Gastrocnemius medialis (tissue), 4 donors: Measurements from ENCODE around the gene FBXO5. TPM values are rescaled to one million over a fixed set of nuclear protein-coding genes. Genes with fewer than 3 reads are reported as not detected.

Source experiments
- ATAC-seq, 2 donors: fragments of 150-250 bp; one replicate each; pipeline ENCODE4 v1.9.1; 2016
- DNase-seq, 2 donors: peaks; one replicate each; pipeline ENCODE4 v3.0.0-alpha.2; 2019
- H3K27ac ChIP-seq, 4 donors: fragments of 200-600 bp; sonication (generic); 1 replicate in 1 of 4; 2 replicates in 3 of 4; pipeline ENCODE4 v1.5.1; 2016 to 2018; ENCODE audit warnings: mild to moderate bottlenecking in 2 of 4, moderate library complexity in 1 of 4
- H3K27me3 ChIP-seq, 3 donors: fragments of 200-600 bp; sonication (generic) in 2 of 3; 1 replicate in 1 of 3; 2 replicates in 2 of 3; pipeline versions ENCODE4 v1.5.1 to v1.6.0; 2016 to 2019; ENCODE audit warnings: mild to moderate bottlenecking in 1 of 3, moderate library complexity in 1 of 3
- H3K36me3 ChIP-seq, 2 donors: fragments of 200-600 bp; sonication (generic) in 1 of 2; one replicate each; pipeline ENCODE4 v1.5.1; 2017 to 2018
- H3K4me1 ChIP-seq, 2 donors: fragments of 200-600 bp; sonication (generic) in 1 of 2; one replicate each; pipeline ENCODE4 v1.5.1; 2016 to 2017; ENCODE audit warnings: mild to moderate bottlenecking in 2 of 2
- H3K4me3 ChIP-seq, 4 donors: fragments of 200-600 bp; sonication (generic) in 3 of 4; 1 replicate in 1 of 4; 2 replicates in 3 of 4; pipeline ENCODE4 v1.5.1; 2016 to 2019; ENCODE audit warnings: mild to moderate bottlenecking in 2 of 4
- H3K9me3 ChIP-seq, 3 donors: fragments of 200-600 bp; sonication (generic) in 2 of 3; 1 replicate in 1 of 3; 2 replicates in 2 of 3; pipeline ENCODE4 v1.5.1; 2016 to 2019
- CTCF ChIP-seq, 5 experiments: fragments of 450-650 bp in 3 of 5; fragments of 200-600 bp in 2 of 5; sonication (generic) in 2 of 5; IDR thresholded peaks in 4 of 5; conservative IDR thresholded peaks in 1 of 5; 1 replicate in 4 of 5; 2 replicates in 1 of 5; pipeline ENCODE4 v1.5.1; 2016 to 2019; ENCODE audit warnings: antibody characterized with exemption in 5 of 5, mild to moderate bottlenecking in 3 of 5, moderate library complexity in 3 of 5
- POLR2A ChIP-seq, 2 donors: fragments of 450-650 bp; IDR thresholded peaks; one replicate each; pipeline ENCODE4 v1.6.1; 2017; ENCODE audit warnings: antibody characterized with exemption in 2 of 2, mild to moderate bottlenecking in 2 of 2, moderate library complexity in 2 of 2
- in situ Hi-C, 4 donors: fragments of 200-750 bp; cut with MboI; loops; one replicate each; pipeline versions ENCODE4 v1.15.0 to v1.8.0; 2017; ENCODE audit warnings: low sequenced_read_pairs in 4 of 4
- intact Hi-C: fragments of 100-400 bp; cut with DNase I; formaldehyde crosslinking; loops from one replicate; pipeline ENCODE4 v1.15.1; 2023; ENCODE audit warnings: low total_unique reads
- total RNA-seq, 4 donors: library from RNA; depleted of rRNA; stranded (reverse); fragments of >200 nt; gene quantifications; one replicate each; pipeline versions ENCODE4 v1.1.0 to v1.2.3, GENCODE V29; 2016

Gene FBXO5
- total RNA-seq, 4 donors from 2014 or later, result 0.78 to 1.9 (median 1.0) TPM

- Histone ChIP-seq H3K4me3 (peak overlapping the region; percentile 68 to 80 (median 76)), H3K36me3 (no peaks in the 10 kb centered on the region), H3K9me3 (no peaks in the 10 kb centered on the region), H3K4me1 (peaks cover 17 to 23% of the 10 kb centered on the region in 2 donors), H3K27ac (peak overlapping the region; percentile 87 to 97 (median 93)), H3K27me3 (no peaks in the 10 kb centered on the region)
- intact Hi-C loops, result loop anchor here (5.0 kb wide), 1 partner anchor 1592 kb away; the partner anchor contains the start of gene ZBTB2
- DNase-seq, result no peak
- in situ Hi-C loops, result loop anchor here in 1 of 4 donors (25.0 kb wide), 2 partner anchors 1547 to 1753 kb away; partner anchors contain the start of gene SCAF8
- TF ChIP-seq CTCF (IDR thresholded peaks at IDR 0.05 in 4 of 5, conservative IDR thresholded peaks at IDR 0.05 in 1 of 5), result no peak
- ATAC-seq, result no peak
These were observed 1.7 kb upstream of the FBXO5 start for GRCh38 chr6:152984513-152984872.

GRCh38 chr6:152983637-152984512 lies 1.0 kb upstream of the FBXO5 start:
- Histone ChIP-seq H3K27me3 (no peaks in the 10 kb centered on the region), H3K9me3 (no peaks in the 10 kb centered on the region), H3K4me3 (peak overlapping the region; percentile 68 to 80 (median 76)), H3K36me3 (no peaks in the 10 kb centered on the region), H3K27ac (peak overlapping the region; percentile 87 to 97 (median 93)), H3K4me1 (peaks cover 17 to 23% of the 10 kb centered on the region in 2 donors)
- ATAC-seq (peak; percentile 23 to 47), DNase-seq (peak; percentile 36 to 73)
- TF ChIP-seq POLR2A (IDR thresholded peaks at IDR 0.05) (no peak), CTCF (IDR thresholded peaks at IDR 0.05 in 4 of 5, conservative IDR thresholded peaks at IDR 0.05 in 1 of 5) (no peak)
- in situ Hi-C loops (loop anchor here in 1 of 4 donors (25.0 kb wide), 2 partner anchors 1547 to 1753 kb away; partner anchors contain the start of gene SCAF8), intact Hi-C loops (loop anchor here (2.0 to 5.0 kb wide), 2 partner anchors 19 to 1592 kb away; partner anchors contain the start of genes MTRF1L and ZBTB2)

- ATAC-seq (no peak), DNase-seq (peak in 1 of 2 donors; percentile 18)
- TF ChIP-seq CTCF (IDR thresholded peaks at IDR 0.05 in 4 of 5, conservative IDR thresholded peaks at IDR 0.05 in 1 of 5), result no peak
- TF ChIP-seq POLR2A (IDR thresholded peaks at IDR 0.05), result no peak
- Histone ChIP-seq H3K27ac (no peak overlapping the region), H3K4me3 (peak overlapping the region; percentile 68 to 80 (median 76)), H3K27me3 (no peaks in the 10 kb centered on the region), H3K9me3 (no peaks in the 10 kb centered on the region), H3K4me1 (peaks cover 17 to 23% of the 10 kb centered on the region in 2 donors), H3K36me3 (no peaks in the 10 kb centered on the region)
- in situ Hi-C loops (loop anchor here in 1 of 4 donors (25.0 kb wide), 2 partner anchors 1545 to 1755 kb away; partner anchors contain the start of gene SCAF8), intact Hi-C loops (loop anchor here (2.0 to 5.0 kb wide), 2 partner anchors 21 to 1590 kb away; partner anchors contain the start of genes MTRF1L and ZBTB2)
These were observed 595 bp downstream of the FBXO5 start for GRCh38 chr6:152981989-152982903.

DNA sequence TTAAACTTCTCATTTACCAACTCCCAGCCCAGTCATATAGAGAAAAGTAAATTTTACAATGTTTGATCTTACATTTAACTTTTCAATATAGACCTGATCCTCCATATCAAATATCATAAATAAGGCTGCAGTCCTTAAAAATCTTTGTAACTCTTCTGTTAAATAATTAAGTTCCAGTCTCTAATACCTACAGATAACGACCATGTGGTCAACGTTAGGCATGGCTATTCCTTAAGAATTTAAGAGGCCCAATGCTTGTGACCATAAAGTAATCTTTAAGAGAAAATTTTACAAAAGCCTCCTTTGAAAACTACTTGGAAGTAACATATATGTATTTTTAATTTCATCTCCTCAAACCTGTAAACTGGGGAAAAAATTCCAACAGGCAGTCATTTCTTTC lies 1.6 kb downstream of the FBXO5 start:
- Histone ChIP-seq H3K9me3 (no peaks in the 10 kb centered on the region), H3K27ac (no peak overlapping the region), H3K27me3 (no peaks in the 10 kb centered on the region), H3K36me3 (no peaks in the 10 kb centered on the region), H3K4me1 (peaks cover 17 to 23% of the 10 kb centered on the region in 2 donors), H3K4me3 (no peak overlapping the region)
- intact Hi-C loops, result loop anchor here (5.0 kb wide), 1 partner anchor 1589 kb away; the partner anchor contains the start of gene ZBTB2
- in situ Hi-C loops, result loop anchor here in 1 of 4 donors (25.0 kb wide), 2 partner anchors 1544 to 1756 kb away; partner anchors contain the start of gene SCAF8
- DNase-seq (no peak), ATAC-seq (no peak)
- no peak for TF ChIP-seq POLR2A (IDR thresholded peaks at IDR 0.05)
- no peak for TF ChIP-seq CTCF (IDR thresholded peaks at IDR 0.05 in 4 of 5, conservative IDR thresholded peaks at IDR 0.05 in 1 of 5)
